ENCODE data around the gene CPE. TPM values are rescaled to one million over a fixed set of nuclear protein-coding genes. Genes with fewer than 3 reads are reported as not detected.

Gene CPE

GRCh38 chr4:165540206-165540830, 161.5 kb downstream of the CPE start:
- no peak overlapping the region for H2BK15ac ChIP-seq (replicated peaks; ENCODE audit: low read depth)
- WGBS (ENCODE audit: extremely low coverage, insufficient coverage, low lambda C conversion rate), result no CpG with 5 or more reads among the region's 9 CpGs
- no peak overlapping the region for H3K18ac ChIP-seq (ENCODE audit: low read length)
- no peak overlapping the region for H3K27ac ChIP-seq (ENCODE audit: low read depth, low read length)
- no peak overlapping the region for H3K4me3 ChIP-seq (ENCODE audit: low read length)
- no peaks in the 10 kb centered on the region for H3K4me1 ChIP-seq (ENCODE audit: control insufficient read depth, low read depth, low read length)
- H3K4me2 ChIP-seq (ENCODE audit: low read length), result no peak overlapping the region
- no peak overlapping the region for H2BK120ac ChIP-seq (ENCODE audit: low read depth, low read length)
- H3K23ac ChIP-seq (ENCODE audit: low read length), result no peak overlapping the region
- H2AK5ac ChIP-seq (ENCODE audit: low read length), result no peak overlapping the region
- H3K27me3 ChIP-seq (ENCODE audit: insufficient read depth, low read length, poor library complexity), result no peaks in the 10 kb centered on the region
- DNase-seq, result no peak
- no peaks in the 10 kb centered on the region for H3K36me3 ChIP-seq (ENCODE audit: control insufficient read depth, insufficient read depth, low read length)
- H2BK5ac ChIP-seq (ENCODE audit: low read length), result no peak overlapping the region
- H4K8ac ChIP-seq (ENCODE audit: low read depth, low read length), result no peak overlapping the region
- no peak overlapping the region for H3K4ac ChIP-seq (ENCODE audit: low read depth, low read length)
- no peak overlapping the region for H3K9ac ChIP-seq (ENCODE audit: low read length)
- H4K5ac ChIP-seq (ENCODE audit: low read length), result no peak overlapping the region
- no peaks in the 10 kb centered on the region for H3K79me1 ChIP-seq (ENCODE audit: low read length)
- no peak overlapping the region for H3K56ac ChIP-seq (ENCODE audit: low read length)
- H3K79me2 ChIP-seq (ENCODE audit: control insufficient read depth, insufficient read depth, low read length), result no peaks in the 10 kb centered on the region

- no peaks in the 10 kb centered on the region for H3K36me3 ChIP-seq (ENCODE audit: control insufficient read depth, insufficient read depth, low read length)
- WGBS (ENCODE audit: extremely low coverage, insufficient coverage, low lambda C conversion rate), result no CpG with 5 or more reads among the region's 10 CpGs
Measured at GRCh38 chr4:165541851-165542459, 163.1 kb downstream of the CPE start.

GRCh38 chr4:165542476-165542875, 163.7 kb downstream of the CPE start:
- Histone ChIP-seq H3K9ac (ENCODE audit: low read length) (no peak overlapping the region), H3K27me3 (ENCODE audit: insufficient read depth, low read length, poor library complexity) (no peaks in the 10 kb centered on the region), H3K27ac (ENCODE audit: low read depth, low read length) (no peak overlapping the region), H3K36me3 (ENCODE audit: control insufficient read depth, insufficient read depth, low read length) (no peaks in the 10 kb centered on the region), H3K79me2 (ENCODE audit: control insufficient read depth, insufficient read depth, low read length) (no peaks in the 10 kb centered on the region), H3K4me1 (ENCODE audit: control insufficient read depth, low read depth, low read length) (no peaks in the 10 kb centered on the region), H2BK120ac (ENCODE audit: low read depth, low read length) (no peak overlapping the region), H3K79me1 (ENCODE audit: low read length) (no peaks in the 10 kb centered on the region), H3K4me2 (ENCODE audit: low read length) (no peak overlapping the region), H2BK15ac (replicated peaks; ENCODE audit: low read depth) (no peak overlapping the region), H3K56ac (ENCODE audit: low read length) (no peak overlapping the region), H2AK5ac (ENCODE audit: low read length) (no peak overlapping the region), H2BK5ac (ENCODE audit: low read length) (no peak overlapping the region), H4K8ac (ENCODE audit: low read depth, low read length) (no peak overlapping the region), H3K18ac (ENCODE audit: low read length) (no peak overlapping the region), H4K5ac (ENCODE audit: low read length) (no peak overlapping the region), H3K23ac (ENCODE audit: low read length) (no peak overlapping the region), H3K4me3 (ENCODE audit: low read length) (no peak overlapping the region), H3K4ac (ENCODE audit: low read depth, low read length) (no peak overlapping the region)
- no CpG with 5 or more reads among the region's 2 CpGs for WGBS (ENCODE audit: extremely low coverage, insufficient coverage, low lambda C conversion rate)
- no peak for DNase-seq

More at GRCh38 chr4:165541851-165542459, 163.1 kb downstream of the CPE start:
- H3K4ac ChIP-seq (ENCODE audit: low read depth, low read length), result no peak overlapping the region
- H3K79me2 ChIP-seq (ENCODE audit: control insufficient read depth, insufficient read depth, low read length), result no peaks in the 10 kb centered on the region
- H2BK15ac ChIP-seq (replicated peaks; ENCODE audit: low read depth), result no peak overlapping the region
- no peak overlapping the region for H3K27ac ChIP-seq (ENCODE audit: low read depth, low read length)
- H2BK120ac ChIP-seq (ENCODE audit: low read depth, low read length), result no peak overlapping the region
- no peaks in the 10 kb centered on the region for H3K79me1 ChIP-seq (ENCODE audit: low read length)
- no peak overlapping the region for H3K56ac ChIP-seq (ENCODE audit: low read length)
- H4K8ac ChIP-seq (ENCODE audit: low read depth, low read length), result no peak overlapping the region
- H3K4me3 ChIP-seq (ENCODE audit: low read length), result no peak overlapping the region
- no peak overlapping the region for H3K4me2 ChIP-seq (ENCODE audit: low read length)
- H3K23ac ChIP-seq (ENCODE audit: low read length), result no peak overlapping the region
- no peak overlapping the region for H3K9ac ChIP-seq (ENCODE audit: low read length)
- no peak overlapping the region for H3K18ac ChIP-seq (ENCODE audit: low read length)
- no peaks in the 10 kb centered on the region for H3K4me1 ChIP-seq (ENCODE audit: control insufficient read depth, low read depth, low read length)
- H3K27me3 ChIP-seq (ENCODE audit: insufficient read depth, low read length, poor library complexity), result no peaks in the 10 kb centered on the region
- no peak overlapping the region for H2AK5ac ChIP-seq (ENCODE audit: low read length)
- H2BK5ac ChIP-seq (ENCODE audit: low read length), result no peak overlapping the region
- no peak for DNase-seq
- no peak overlapping the region for H4K5ac ChIP-seq (ENCODE audit: low read length)

Small RNA genes lying within 50 kb of the gene (small RNA-seq; reads per million reads assigned to genes)
- gene MIR578 (ENCODE audit: insufficient read depth) (0.72 reads per million), gene SCGB1D5P (ENCODE audit: insufficient read depth) (not detected)
